Activated effector memory CD4-positive, alpha-beta T cell treated with Interleukin-2 at 50 U/mL for 16 hours (primary cell): ENCODE measurements around the gene NPLOC4.

ENCODE experiments used
- DNase-seq: peaks from one replicate; pipeline ENCODE4 v3.0.0-alpha.2; 2020

The NPLOC4 gene

GRCh38 chr17:81660441-81660840, 23.5 kb upstream of the NPLOC4 start:
- DNase-seq: no peak

GRCh38 chr17:81659038-81659437, 22.1 kb upstream of the NPLOC4 start:
- DNase-seq: no peak

GRCh38 chr17:81656835-81657234, 19.9 kb upstream of the NPLOC4 start:
- no peak for DNase-seq

- DNase-seq: no peak
Measured at GRCh38 chr17:81656118-81656743, 19.3 kb upstream of the NPLOC4 start, which contains the start of gene PDE6G. TSS of gene PDE6G (minus strand) at chr17:81656542. CDS start at chr17:81653305, 3,237 bp downstream.

GRCh38 chr17:81655378-81656117, 18.6 kb upstream of the NPLOC4 start:
- no peak for DNase-seq

GRCh38 chr17:81652906-81653771, 16.2 kb upstream of the NPLOC4 start:
- no peak for DNase-seq

- no peak for DNase-seq
Measured at GRCh38 chr17:81651692-81652091, 14.8 kb upstream of the NPLOC4 start.

GRCh38 chr17:81650951-81651350, 14.0 kb upstream of the NPLOC4 start:
- no peak for DNase-seq

- no peak for DNase-seq
Measured at GRCh38 chr17:81648707-81649085, 11.8 kb upstream of the NPLOC4 start.

GRCh38 chr17:81648013-81648706, 11.2 kb upstream of the NPLOC4 start:
- no peak for DNase-seq

GRCh38 chr17:81647640-81648012, 10.7 kb upstream of the NPLOC4 start:
- no peak for DNase-seq

GRCh38 chr17:81646869-81647600, 10.1 kb upstream of the NPLOC4 start:
- no peak for DNase-seq

- no peak for DNase-seq
Measured at GRCh38 chr17:81644976-81645952, 8.4 kb upstream of the NPLOC4 start.

GRCh38 chr17:81644496-81644895, 7.6 kb upstream of the NPLOC4 start:
- DNase-seq: no peak

GRCh38 chr17:81641825-81642489, 5.0 kb upstream of the NPLOC4 start:
- no peak for DNase-seq

GRCh38 chr17:81640011-81640410, 3.1 kb upstream of the NPLOC4 start:
- DNase-seq: no peak

GRCh38 chr17:81638683-81639082, 1.8 kb upstream of the NPLOC4 start:
- DNase-seq: no peak

- DNase-seq: no peak
Measured at GRCh38 chr17:81635973-81636504, 873 bp downstream of the NPLOC4 start.

- no peak for DNase-seq
Measured at GRCh38 chr17:81635431-81635830, 1.5 kb downstream of the NPLOC4 start.

- DNase-seq: no peak
Measured at GRCh38 chr17:81631482-81631881, 5.4 kb downstream of the NPLOC4 start.
